ENCODE data around the gene BCL2A1.

DNA sequence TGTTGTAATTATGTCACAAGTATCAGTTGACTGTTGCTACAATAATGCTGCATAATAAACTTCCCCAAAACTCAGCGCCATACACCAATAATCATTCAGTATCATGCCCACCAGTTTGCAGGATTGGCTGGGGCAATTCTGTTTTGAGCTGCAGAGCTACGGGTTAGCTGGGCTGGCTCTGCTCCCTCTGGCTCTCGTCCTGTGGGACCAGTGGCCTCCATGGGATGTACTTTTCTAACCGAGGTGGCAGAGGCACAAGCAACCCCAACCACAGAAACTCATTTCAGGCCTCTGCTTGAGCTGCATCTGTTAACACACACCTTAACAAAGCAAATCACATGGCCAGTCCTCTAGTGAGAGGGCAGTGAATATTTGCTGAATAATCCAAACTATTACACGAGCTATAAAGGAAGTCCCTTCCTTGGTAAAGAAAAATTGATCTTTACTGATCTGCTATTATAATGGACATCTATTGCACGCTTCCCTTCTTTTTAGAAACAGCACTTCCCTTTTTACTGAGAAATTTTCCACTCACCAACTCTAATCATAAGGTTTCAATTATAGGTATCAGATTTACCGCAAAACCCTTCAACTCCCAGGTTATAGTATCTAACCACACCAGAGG is 10.9 kb upstream of the BCL2A1 start:
- no peak for TF ChIP-seq POLR2A (IDR thresholded peaks at IDR 0.05)
- no peak for TF ChIP-seq CTCF (IDR thresholded peaks at IDR 0.05)
